Measurements from ENCODE around the gene KREMEN1.

- no peak for TF ChIP-seq MAX (IDR thresholded peaks at IDR 0.05)
- no peak for TF ChIP-seq CTCF (IDR thresholded peaks at IDR 0.05; ENCODE audit: low read depth, low read length, missing input control)
- no peak for TF ChIP-seq JUND (IDR thresholded peaks at IDR 0.05)
Measured at GRCh38 chr22:29148826-29149225, 76.0 kb downstream of the KREMEN1 start.

Measured in liver (tissue), 3 donors.